SK-MEL-5 (cell line): ENCODE measurements around the gene CREM. TPM values are rescaled to one million over a fixed set of nuclear protein-coding genes. Genes with fewer than 3 reads are reported as not detected.

Experiments
- DNase-seq: peaks from one replicate; pipeline ENCODE4 v3.0.0-alpha.2; 2016; ENCODE audit warnings: low read depth, low spot score
- in situ Hi-C: cut with HindIII; loops from 2 replicates; pipeline ENCODE4 v1.10.0; 2016; ENCODE audit warnings: low sequenced_read_pairs, high pct_unique_total_duplicates, low pct_unique_long_range_greater_than_20kb
- small RNA-seq, 2 experiments: library from RNA; depleted of rRNA; stranded (forward); fragments of <200 nt; gene quantifications; one replicate each; pipeline ENCODE3, GENCODE V24; 2014
- total RNA-seq: library from RNA; depleted of rRNA; stranded (reverse); fragments of >200 nt; shearing (Covaris generic); gene quantifications from 2 replicates; pipeline ENCODE4 v1.2.3, GENCODE V29; 2014; rRNA removed

CREM gene
- total RNA-seq, 1 experiment from 2014 or later, result 344 TPM

DNA sequence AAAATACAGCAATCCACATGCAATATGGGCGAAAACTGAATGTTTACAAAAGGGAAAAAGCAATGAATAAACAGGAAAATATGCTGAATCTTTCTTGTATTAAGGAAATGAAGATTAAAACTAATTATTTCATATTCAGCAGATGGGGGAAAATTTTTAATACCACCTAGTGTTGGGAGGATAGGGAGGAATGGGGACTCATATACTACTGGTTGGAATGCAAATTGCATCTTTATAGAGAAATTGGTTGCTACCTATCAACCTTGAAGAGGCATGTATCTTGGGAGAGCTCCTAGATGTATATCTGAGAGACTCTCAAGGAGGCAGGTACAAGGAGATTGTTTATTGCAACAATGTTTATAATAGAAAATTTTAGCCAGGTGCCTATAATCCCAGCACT, 101.4 kb downstream of the CREM start:
- in situ Hi-C loops, result no loop called here
- no peak for DNase-seq

DNA sequence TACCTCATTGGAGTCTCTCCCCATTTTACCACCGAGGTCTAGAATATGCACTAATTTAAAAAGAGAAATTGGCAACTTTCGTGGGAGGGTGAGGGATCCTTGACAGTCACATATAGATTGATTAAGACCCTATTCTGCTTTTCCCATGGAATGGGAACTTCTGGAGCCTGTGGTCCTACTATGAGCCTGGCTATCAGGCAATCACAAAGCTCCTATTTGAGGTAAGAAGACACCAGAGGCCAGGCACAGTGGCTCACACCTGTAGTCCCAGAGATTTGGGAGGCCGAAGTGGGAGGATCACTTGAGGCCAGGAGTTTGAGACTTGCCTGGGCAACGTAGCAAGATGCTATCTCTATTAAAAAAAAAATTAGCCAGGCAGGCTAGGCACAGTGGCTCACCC, 105.0 kb downstream of the CREM start:
- no peak for DNase-seq
- in situ Hi-C loops, result no loop called here

DNA sequence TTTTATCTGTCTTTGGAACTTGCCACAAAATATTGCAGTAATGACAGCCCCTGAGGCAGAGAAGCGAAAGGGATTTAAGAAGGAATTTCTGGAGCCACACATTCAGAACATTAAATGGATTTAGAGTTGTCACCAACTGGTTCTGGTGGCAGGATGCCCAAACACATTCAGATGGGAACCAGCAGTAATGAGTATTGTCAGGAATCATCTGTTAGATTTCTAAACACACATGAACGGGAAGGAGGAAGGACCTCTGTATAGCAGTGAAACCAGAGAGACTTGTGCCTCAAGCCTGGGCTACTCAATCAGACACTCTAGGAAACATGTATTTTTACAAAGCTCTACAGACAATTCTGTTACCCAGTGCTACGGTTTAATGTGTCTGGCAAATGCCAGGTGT, 105.9 kb downstream of the CREM start:
- in situ Hi-C loops, result no loop called here
- no peak for DNase-seq

DNA sequence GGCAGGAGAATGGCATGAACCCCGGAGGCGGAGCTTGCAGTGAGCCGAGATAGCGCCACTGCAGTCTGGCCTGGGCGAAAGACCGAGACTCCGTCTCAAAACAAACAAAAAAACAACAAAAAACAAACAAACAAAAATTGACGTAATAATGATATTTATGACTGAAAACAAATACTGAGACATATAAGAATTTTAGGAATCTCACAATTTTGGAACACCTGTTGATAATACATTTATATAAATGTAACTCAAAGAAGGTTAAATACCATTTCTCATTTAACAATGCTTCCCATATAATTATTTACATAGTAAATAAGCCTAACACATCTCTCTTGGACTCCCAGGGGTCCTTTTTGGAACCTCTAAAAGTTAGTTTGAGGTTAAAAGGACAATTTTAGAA, 107.4 kb downstream of the CREM start:
- no peak for DNase-seq
- in situ Hi-C loops, result no loop called here

DNA sequence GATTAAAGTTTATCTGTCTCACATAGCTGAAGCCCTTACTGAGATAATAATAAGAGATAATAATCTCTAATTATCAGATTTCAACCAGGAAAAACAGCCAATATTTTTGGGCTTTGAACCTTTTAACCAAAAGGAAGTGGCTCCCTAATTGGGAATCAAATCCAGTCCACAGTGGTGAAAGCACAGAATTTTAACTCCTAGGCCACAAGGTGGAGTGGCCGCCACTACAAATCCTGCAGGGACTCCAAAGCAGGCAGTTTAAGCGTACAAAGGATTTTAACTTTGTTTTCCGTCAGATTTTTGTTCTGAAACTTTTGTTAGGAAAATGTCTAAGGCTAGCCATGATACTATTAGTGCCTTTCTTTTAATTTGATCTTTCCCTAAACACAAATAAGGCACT, 110.1 kb downstream of the CREM start:
- peak; percentile 11 for DNase-seq
- in situ Hi-C loops, result no loop called here

DNA sequence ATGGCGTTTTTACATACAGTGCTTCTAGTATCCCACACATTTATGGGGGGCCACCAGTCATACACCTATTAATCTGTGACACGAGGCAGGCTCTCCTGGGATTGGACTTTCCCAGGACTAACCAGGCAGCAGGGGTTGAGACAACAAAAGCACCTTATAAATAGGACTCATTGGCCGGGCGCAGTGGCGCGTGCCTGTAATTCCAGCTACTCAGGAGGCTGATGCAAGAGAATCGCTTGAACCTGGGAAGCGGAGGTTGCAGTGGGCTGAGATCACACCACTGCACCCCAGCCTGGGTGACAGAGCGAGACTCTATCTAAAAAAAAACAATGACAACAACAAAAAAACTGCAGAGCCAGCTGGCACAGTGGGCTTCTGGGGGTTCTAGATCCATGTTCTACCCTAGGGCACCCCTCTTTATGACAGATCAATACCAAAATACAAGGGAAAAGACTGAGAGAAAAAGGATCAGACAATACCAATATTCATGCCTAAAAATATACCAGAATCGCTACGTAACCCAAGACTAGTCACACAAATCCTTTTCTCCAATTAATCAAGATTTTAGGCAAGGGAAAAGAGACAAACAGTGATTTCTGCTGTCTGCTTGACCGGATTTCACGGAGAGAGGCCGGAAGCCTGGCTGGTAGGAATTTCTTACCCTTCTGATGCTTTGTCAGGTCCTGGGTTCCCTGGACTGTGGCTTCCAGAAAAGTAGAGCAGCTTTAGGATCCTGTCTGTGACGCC, 111.3 kb downstream of the CREM start:
- in situ Hi-C loops, result no loop called here
- no peak for DNase-seq

GRCh38 chr10:35244549-35244948, 117.9 kb downstream of the CREM start:
- DNase-seq, result no peak
- in situ Hi-C loops, result no loop called here

GRCh38 chr10:35246770-35247343, 120.2 kb downstream of the CREM start:
- in situ Hi-C loops, result no loop called here
- DNase-seq, result no peak

DNA sequence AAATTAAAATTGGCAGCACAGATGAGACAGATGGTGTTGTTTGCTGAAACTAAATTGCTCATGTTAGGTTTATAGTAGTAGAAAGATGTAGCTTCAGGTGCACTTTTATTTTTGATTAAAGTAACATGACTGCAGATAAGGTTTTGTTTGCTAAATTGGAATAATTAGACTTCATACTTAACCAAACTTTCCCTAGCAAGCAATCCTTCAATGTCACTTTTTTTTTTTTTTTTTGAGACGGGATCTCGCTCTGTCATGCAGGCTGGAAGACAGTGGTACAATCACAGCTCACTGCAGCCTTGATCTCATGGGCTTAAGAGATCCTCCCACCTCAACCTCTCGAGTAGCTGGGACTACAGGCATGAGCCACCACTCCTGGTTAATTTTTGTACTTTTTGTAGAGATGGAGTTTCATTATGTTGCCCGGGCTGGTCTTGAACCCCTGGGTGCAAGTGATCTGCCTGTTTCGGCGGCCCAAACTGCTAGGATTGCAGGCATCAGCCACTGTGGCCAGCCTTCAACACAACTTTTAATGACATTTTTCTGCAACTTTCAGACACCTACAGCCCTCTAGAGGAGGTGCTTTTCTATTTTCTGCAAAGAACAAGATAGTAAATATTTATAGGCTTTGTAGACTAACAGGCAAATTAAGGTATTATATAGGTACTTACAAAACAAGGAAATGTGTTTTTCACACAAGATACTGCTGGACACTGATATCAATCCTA, 124.9 kb downstream of the CREM start:
- DNase-seq, result no peak
- in situ Hi-C loops, result no loop called here

DNA sequence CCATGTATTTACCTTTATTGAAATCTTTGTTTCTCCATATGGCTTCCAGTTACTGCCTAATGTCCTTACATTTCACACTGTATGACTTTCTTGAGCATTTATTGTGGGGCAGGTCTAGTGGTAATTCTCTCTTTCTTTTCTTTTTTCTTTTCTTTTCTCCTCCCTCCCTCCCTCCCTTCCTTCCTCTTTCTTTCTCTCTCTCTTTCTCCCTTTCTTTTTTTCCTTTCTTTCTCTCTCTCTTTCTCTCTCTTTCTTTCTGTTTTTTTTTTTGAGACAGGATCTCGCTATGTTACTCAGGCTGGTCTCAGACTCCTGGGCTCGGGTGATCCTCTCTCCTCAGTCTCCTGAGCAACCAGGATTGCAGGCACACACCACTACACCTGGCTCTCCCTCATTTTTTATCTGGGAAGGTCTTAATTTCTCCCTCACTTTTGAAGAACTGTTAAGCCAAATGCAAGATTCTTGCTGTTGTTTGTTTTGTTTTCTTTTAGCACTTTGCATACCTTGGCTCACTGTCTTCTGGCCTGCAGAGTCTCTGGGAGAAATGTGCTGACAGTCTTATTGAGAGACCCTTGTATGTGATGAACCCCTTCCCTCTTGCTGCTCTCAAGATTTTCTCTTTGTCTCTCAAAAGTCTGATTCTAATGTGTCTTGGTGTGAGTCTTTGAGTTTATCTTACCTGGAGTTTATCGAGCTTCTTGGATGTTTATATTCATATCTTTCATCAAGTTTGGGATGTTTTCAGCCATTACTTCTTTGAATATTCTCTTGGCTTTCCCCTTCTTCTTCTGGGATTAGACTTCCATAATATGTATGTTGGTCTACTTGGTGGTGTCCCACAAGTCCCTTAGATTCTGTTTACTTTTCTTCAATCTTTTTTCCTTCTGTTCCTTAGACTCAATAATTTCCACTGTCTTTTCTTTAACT, 130.7 kb downstream of the CREM start:
- DNase-seq, result no peak
- in situ Hi-C loops, result no loop called here

- peak; percentile 25 for DNase-seq
Measured at GRCh38 chr10:35259769-35260397, 133.2 kb downstream of the CREM start.

DNA sequence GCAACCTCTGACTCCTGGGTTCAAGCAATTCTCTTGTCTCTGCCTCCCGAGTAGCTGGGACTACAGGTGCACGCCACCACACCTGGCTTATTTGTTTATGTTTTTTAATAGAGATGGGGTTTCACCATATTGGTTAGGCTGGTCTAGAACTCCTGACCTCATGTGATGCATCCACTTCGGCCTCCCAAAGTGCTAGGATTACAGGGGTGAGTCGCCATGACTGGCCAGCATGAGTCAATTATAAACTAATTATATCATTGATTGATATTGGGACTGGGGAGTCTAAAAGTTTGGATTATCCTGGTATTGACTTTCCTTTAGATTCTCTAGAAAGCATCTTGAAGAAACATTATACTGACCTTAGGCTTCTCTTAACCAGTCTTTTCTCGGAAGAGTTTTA, 135.8 kb downstream of the CREM start:
- no peak for DNase-seq
- in situ Hi-C loops, result no loop called here

More at GRCh38 chr10:35259769-35260397, 133.2 kb downstream of the CREM start:
- in situ Hi-C loops, result no loop called here

Small RNAs within 50 kb of the gene (small RNA-seq; reads per million reads assigned to genes)
- gene MIR3611 (0 to 0.05 reads per million in 2 experiments), gene RNU6-1167P (0 to 0.05 reads per million in 2 experiments), gene RNU6-794P (0 reads per million in 2 experiments), gene RNU7-77P (0 reads per million in 2 experiments)

Other genes with a start within 250 kb of the CREM start
- gene CUL2, start 36.5 kb upstream of the CREM start, total RNA-seq, result 20.1 and 21.3 TPM in 2 replicates
- 19.9 and 22.6 TPM in 2 replicates for gene CCNY, start 209.7 kb downstream of the CREM start, total RNA-seq